ENCODE data around the gene CORO1C.

- TF ChIP-seq EZH2phosphoT487 (IDR thresholded peaks at IDR 0.05; ENCODE audit: borderline replicate concordance, low read depth) (no peak), TCF12 (IDR thresholded peaks at IDR 0.05) (no peak), EP300 (IDR thresholded peaks at IDR 0.05; ENCODE audit: borderline replicate concordance in 1 of 2, low read depth in 1 of 2, low read length in 1 of 2) (no peak), RXRA (IDR thresholded peaks at IDR 0.05; ENCODE audit: borderline replicate concordance, low read depth) (no peak), SMC3 (IDR thresholded peaks at IDR 0.05; ENCODE audit: low read depth, low read length) (no peak), POLR2AphosphoS5 (IDR thresholded peaks at IDR 0.05; ENCODE audit: low read depth, low read length) (no peak)
- TF ChIP-seq, protein P1, sequence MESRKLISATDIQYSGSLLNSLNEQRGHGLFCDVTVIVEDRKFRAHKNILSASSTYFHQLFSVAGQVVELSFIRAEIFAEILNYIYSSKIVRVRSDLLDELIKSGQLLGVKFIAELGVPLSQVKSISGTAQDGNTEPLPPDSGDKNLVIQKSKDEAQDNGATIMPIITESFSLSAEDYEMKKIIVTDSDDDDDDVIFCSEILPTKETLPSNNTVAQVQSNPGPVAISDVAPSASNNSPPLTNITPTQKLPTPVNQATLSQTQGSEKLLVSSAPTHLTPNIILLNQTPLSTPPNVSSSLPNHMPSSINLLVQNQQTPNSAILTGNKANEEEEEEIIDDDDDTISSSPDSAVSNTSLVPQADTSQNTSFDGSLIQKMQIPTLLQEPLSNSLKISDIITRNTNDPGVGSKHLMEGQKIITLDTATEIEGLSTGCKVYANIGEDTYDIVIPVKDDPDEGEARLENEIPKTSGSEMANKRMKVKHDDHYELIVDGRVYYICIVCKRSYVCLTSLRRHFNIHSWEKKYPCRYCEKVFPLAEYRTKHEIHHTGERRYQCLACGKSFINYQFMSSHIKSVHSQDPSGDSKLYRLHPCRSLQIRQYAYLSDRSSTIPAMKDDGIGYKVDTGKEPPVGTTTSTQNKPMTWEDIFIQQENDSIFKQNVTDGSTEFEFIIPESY (IDR thresholded peaks at IDR 0.05; ENCODE audit: borderline replicate concordance, low read depth): no peak
- TF ChIP-seq, protein P2, sequence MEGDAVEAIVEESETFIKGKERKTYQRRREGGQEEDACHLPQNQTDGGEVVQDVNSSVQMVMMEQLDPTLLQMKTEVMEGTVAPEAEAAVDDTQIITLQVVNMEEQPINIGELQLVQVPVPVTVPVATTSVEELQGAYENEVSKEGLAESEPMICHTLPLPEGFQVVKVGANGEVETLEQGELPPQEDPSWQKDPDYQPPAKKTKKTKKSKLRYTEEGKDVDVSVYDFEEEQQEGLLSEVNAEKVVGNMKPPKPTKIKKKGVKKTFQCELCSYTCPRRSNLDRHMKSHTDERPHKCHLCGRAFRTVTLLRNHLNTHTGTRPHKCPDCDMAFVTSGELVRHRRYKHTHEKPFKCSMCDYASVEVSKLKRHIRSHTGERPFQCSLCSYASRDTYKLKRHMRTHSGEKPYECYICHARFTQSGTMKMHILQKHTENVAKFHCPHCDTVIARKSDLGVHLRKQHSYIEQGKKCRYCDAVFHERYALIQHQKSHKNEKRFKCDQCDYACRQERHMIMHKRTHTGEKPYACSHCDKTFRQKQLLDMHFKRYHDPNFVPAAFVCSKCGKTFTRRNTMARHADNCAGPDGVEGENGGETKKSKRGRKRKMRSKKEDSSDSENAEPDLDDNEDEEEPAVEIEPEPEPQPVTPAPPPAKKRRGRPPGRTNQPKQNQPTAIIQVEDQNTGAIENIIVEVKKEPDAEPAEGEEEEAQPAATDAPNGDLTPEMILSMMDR (IDR thresholded peaks at IDR 0.05): no peak
- TF ChIP-seq, protein P3, sequence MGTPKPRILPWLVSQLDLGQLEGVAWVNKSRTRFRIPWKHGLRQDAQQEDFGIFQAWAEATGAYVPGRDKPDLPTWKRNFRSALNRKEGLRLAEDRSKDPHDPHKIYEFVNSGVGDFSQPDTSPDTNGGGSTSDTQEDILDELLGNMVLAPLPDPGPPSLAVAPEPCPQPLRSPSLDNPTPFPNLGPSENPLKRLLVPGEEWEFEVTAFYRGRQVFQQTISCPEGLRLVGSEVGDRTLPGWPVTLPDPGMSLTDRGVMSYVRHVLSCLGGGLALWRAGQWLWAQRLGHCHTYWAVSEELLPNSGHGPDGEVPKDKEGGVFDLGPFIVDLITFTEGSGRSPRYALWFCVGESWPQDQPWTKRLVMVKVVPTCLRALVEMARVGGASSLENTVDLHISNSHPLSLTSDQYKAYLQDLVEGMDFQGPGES (IDR thresholded peaks at IDR 0.05; ENCODE audit: low read depth, low read length): no peak
Measured at GRCh38 chr12:108665608-108666202, 65.6 kb downstream of the CORO1C start.
